K562 (cell line): ENCODE results near the gene GRB2. TPM values are rescaled to one million over a fixed set of nuclear protein-coding genes. Genes with fewer than 3 reads are reported as not detected.

ENCODE experiments used
- CEBPG ChIP-seq, 3 experiments: fragments of 200-800 bp in 1 of 3; sonication (Bioruptor generic) in 1 of 3; sonication (generic) in 1 of 3; formaldehyde crosslinking in 1 of 3; IDR thresholded peaks in 2 of 3; conservative IDR thresholded peaks in 1 of 3; 2 replicates each; pipeline versions ENCODE4 v1.6.1 to v1.8.0; 2016 to 2022; ENCODE audit warnings: missing compliant biosample characterization in 2 of 3, missing genetic modification characterization in 2 of 3, mild to moderate bottlenecking in 1 of 3, missing genetic modification reagents in 1 of 3
- GTF2A2 ChIP-seq: IDR thresholded peaks from 2 replicates; pipeline ENCODE4 v1.6.1; 2016; ENCODE audit warnings: mild to moderate bottlenecking, missing genetic modification characterization, missing compliant biosample characterization
- MNT ChIP-seq, 2 experiments: fragments of 450-650 bp; conservative IDR thresholded peaks; 2 replicates each; pipeline ENCODE4 v1.6.1; 2017; ENCODE audit warnings: mild to moderate bottlenecking in 2 of 2, moderate library complexity in 2 of 2
- NFE2L1 ChIP-seq: fragments of 450-650 bp; IDR thresholded peaks from 2 replicates; pipeline ENCODE4 v1.6.1; 2016; ENCODE audit warnings: missing genetic modification characterization, low read depth, mild to moderate bottlenecking, missing compliant biosample characterization, moderate library complexity, borderline replicate concordance
- NR2F6 ChIP-seq: fragments of 450-650 bp; formaldehyde crosslinking; IDR thresholded peaks from 2 replicates; pipeline ENCODE4 v1.4.0; 2020; ENCODE audit warnings: mild to moderate bottlenecking
- NUFIP1 ChIP-seq: fragments of 450-650 bp; IDR thresholded peaks from 2 replicates; pipeline ENCODE4 v1.6.1; 2018; ENCODE audit not compliant: partially characterized antibody
- REST ChIP-seq, 2 experiments: fragments of 450-650 bp; formaldehyde crosslinking in 1 of 2; IDR thresholded peaks; 2 replicates each; pipeline versions ENCODE4 v1.4.0 to v1.6.1; 2014 to 2020; ENCODE audit warnings: mild to moderate bottlenecking in 2 of 2, borderline replicate concordance in 1 of 2, low read depth in 1 of 2
- polyA plus RNA-seq, 8 experiments: library from polyadenylated mRNA; depleted of rRNA in 4 of 8; stranded (reverse) in 5 of 8; unstranded in 3 of 8; fragments of >200 nt; fragmentation: Nextera tagmentation in 2 of 8; fragmentation: Illumina TruSeq in 1 of 8; extraction: Ambion mirVana in 2 of 8; extraction: Trizol in 1 of 8; gene quantifications; 2 replicates each; pipeline versions ENCODE4 v1.2.1 to v1.2.3, GENCODE V29; 2011 to 2014; ENCODE audit warnings: inconsistent platforms in 1 of 8, missing spikeins in 1 of 8
- total RNA-seq, 7 experiments: library from RNA; depleted of rRNA in 6 of 7; stranded (reverse); fragments of >200 nt in 6 of 7; fragmentation: Illumina TruSeq in 2 of 7; extraction: Trizol in 2 of 7; gene quantifications; 2 replicates each; pipeline versions ENCODE4 v1.2.1 to v1.2.3, GENCODE V29; 2011 to 2021; ENCODE audit warnings: low replicate concordance in 1 of 7
- TF ChIP-seq, protein P1 (sequence below): fragments of 450-650 bp; formaldehyde crosslinking; IDR thresholded peaks from 2 replicates; pipeline ENCODE4 v1.4.0; 2022; ENCODE audit warnings: missing genetic modification characterization
- TF ChIP-seq, protein P2 (sequence below), 2 experiments: fragments of 450-650 bp; IDR thresholded peaks; 2 replicates each; pipeline ENCODE4 v1.6.1; 2016

Gene GRB2
- total and polyA plus RNA-seq, 9 of the 15 experiments (the other 6 are each of a cell fraction or from before 2014, with no cell fraction given): 57.2 to 136 (median 84.8) TPM

GRCh38 chr17:75346906-75347305 is 58.6 kb downstream of the GRB2 start (continued):
- TF ChIP-seq REST (IDR thresholded peaks at IDR 0.05; ENCODE audit: borderline replicate concordance): no peak
- TF ChIP-seq REST (CRISPR knock-in tag; IDR thresholded peaks at IDR 0.05; ENCODE audit: low read depth): no peak
- TF ChIP-seq, protein P1, sequence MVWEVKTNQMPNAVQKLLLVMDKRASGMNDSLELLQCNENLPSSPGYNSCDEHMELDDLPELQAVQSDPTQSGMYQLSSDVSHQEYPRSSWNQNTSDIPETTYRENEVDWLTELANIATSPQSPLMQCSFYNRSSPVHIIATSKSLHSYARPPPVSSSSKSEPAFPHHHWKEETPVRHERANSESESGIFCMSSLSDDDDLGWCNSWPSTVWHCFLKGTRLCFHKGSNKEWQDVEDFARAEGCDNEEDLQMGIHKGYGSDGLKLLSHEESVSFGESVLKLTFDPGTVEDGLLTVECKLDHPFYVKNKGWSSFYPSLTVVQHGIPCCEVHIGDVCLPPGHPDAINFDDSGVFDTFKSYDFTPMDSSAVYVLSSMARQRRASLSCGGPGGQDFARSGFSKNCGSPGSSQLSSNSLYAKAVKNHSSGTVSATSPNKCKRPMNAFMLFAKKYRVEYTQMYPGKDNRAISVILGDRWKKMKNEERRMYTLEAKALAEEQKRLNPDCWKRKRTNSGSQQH: 0 out of 2 replicates have a peak, but pooled peaks have one; percentile 8
- no peak for TF ChIP-seq NFE2L1
- TF ChIP-seq CEBPG (CRISPR knock-in tag; IDR thresholded peaks at IDR 0.05): no peak
- no peak for TF ChIP-seq CEBPG (tag; conservative IDR thresholded peaks at IDR 0.05 in 1 of 2, IDR thresholded peaks at IDR 0.05 in 1 of 2)
- TF ChIP-seq, protein P2, sequence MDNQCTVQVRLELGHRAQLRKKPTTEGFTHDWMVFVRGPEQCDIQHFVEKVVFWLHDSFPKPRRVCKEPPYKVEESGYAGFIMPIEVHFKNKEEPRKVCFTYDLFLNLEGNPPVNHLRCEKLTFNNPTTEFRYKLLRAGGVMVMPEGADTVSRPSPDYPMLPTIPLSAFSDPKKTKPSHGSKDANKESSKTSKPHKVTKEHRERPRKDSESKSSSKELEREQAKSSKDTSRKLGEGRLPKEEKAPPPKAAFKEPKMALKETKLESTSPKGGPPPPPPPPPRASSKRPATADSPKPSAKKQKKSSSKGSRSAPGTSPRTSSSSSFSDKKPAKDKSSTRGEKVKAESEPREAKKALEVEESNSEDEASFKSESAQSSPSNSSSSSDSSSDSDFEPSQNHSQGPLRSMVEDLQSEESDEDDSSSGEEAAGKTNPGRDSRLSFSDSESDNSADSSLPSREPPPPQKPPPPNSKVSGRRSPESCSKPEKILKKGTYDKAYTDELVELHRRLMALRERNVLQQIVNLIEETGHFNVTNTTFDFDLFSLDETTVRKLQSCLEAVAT (IDR thresholded peaks at IDR 0.05): peak in 1 of 2 experiments; percentile 82; a peak in 2 of 4 replicates
- TF ChIP-seq NUFIP1: no peak
- TF ChIP-seq MNT (conservative IDR thresholded peaks at IDR 0.05): peak; percentile 43 to 81
- no peak for TF ChIP-seq GTF2A2 (tag)
- TF ChIP-seq NR2F6 (CRISPR knock-in tag): no peak
